ENCODE measurements around the gene TGFB3. TPM values are rescaled to one million over a fixed set of nuclear protein-coding genes. Genes with fewer than 3 reads are reported as not detected.
"Not testable (repeated sequence)": the region's sequence is repeated elsewhere in the genome, so short reads cannot be mapped to it uniquely, and the experiment has no call there.

Gene TGFB3
- total RNA-seq, 2 donors from 2014 or later, result 136 to 140 TPM

DNA sequence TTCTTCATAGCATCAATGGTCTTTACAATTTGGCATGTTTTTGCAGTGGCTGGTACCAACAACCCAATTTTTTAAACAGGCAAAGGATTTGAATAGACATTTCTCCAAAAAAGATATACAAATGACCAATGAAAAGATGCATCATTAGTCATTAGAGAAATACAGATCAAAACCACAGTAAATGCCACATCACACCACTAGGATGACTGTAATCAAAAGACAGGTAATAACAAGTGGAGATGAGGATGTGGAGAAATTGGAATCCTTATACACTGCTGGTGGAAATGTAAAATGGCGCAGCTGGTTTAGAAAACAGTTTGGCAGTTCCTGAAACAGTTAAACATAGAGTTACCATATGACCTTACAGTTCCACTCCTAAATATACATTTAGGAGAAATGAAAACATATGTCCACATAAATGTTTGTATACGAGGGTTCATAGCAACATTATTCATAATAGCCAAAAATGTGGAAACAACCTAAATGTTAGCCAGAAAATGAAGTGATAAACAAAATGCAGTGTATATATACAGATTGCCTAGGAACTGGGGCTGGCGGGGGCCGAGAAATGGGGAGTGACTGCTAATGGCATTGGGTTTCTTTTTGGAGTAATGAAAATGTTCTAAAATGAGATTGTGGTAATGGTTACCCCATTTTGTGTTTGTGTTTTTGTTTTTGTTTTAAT, 55.2 kb downstream of the TGFB3 start:
- intact Hi-C loops (cut with DNase I), result no loop called here
- H3K27ac ChIP-seq, result no peak overlapping the region
- 97% methylated on average over 4 of the region's 4 CpGs for WGBS
- DNase-seq (ENCODE audit: low spot score), result no peak
- no peaks in the 10 kb centered on the region for H3K27me3 ChIP-seq (replicated peaks; ENCODE audit: insufficient read depth)
- TF ChIP-seq POLR2A (IDR thresholded peaks at IDR 0.05) (no peak), POLR2AphosphoS5 (IDR thresholded peaks at IDR 0.05) (no peak)
- TF ChIP-seq, protein P1, sequence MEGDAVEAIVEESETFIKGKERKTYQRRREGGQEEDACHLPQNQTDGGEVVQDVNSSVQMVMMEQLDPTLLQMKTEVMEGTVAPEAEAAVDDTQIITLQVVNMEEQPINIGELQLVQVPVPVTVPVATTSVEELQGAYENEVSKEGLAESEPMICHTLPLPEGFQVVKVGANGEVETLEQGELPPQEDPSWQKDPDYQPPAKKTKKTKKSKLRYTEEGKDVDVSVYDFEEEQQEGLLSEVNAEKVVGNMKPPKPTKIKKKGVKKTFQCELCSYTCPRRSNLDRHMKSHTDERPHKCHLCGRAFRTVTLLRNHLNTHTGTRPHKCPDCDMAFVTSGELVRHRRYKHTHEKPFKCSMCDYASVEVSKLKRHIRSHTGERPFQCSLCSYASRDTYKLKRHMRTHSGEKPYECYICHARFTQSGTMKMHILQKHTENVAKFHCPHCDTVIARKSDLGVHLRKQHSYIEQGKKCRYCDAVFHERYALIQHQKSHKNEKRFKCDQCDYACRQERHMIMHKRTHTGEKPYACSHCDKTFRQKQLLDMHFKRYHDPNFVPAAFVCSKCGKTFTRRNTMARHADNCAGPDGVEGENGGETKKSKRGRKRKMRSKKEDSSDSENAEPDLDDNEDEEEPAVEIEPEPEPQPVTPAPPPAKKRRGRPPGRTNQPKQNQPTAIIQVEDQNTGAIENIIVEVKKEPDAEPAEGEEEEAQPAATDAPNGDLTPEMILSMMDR (IDR thresholded peaks at IDR 0.05), result no peak
- H3K9me3 ChIP-seq, result no peaks in the 10 kb centered on the region
- no peak overlapping the region for H3K4me3 ChIP-seq
- H3K4me1 ChIP-seq (replicated peaks), result no peaks in the 10 kb centered on the region
- no peaks in the 10 kb centered on the region for H3K36me3 ChIP-seq

DNA sequence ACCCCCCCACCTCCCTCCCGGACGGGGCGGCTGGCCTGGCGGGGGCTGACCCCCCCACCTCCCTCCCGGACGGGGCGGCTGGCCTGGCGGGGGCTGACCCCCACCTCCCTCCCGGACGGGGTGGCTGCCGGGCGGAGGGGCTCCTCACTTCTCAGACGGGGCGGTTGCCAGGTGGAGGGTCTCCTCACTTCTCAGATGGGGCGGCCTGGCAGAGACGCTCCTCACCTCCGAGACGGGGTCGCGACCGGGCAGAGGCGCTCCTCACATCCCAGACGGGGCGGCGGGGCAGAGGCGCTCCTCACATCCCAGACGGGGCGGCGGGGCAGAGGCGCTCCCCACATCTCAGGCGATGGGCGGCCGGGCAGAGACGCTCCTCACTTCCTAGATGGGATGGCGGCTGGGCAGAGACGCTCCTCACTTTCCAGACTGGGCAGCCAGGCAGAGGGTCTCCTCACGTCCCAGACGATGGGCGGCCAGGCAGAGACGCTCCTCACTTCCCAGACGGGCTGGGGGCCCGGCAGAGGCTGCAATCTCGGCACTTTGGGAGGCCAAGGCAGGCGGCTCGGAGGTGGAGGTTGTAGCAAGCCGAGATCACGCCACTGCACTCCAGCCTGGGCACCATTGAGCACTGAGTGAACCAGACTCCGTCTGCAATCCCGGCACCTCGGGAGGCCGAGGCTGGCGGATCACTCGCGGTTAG, 56.5 kb downstream of the TGFB3 start:
- 98% methylated on average over 11 of the region's 54 CpGs for WGBS
- DNase-seq (ENCODE audit: low spot score); H3K27me3 ChIP-seq (replicated peaks; ENCODE audit: insufficient read depth); H3K4me1 ChIP-seq (replicated peaks); intact Hi-C loops (cut with DNase I); H3K9me3 ChIP-seq; H3K27ac ChIP-seq; H3K36me3 ChIP-seq; H3K4me3 ChIP-seq: not testable (repeated sequence)

DNA sequence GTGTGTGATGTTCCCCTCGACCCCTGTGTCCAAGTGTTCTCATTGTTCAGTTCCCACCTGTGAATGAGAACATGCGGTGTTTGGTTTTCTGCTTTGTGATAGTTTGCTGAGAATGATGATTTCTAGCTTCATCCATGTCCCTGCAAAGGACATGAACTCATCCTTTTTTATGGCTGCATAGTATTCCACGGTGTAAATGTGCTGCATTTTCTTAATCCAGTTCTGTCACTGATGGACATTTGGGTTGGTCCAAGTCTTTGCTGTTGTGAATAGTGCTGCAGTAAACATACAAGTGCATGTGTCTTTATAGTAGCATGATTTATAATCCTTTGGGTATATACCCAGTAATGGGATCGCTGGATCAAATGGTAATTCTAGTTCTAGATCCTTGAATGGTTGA, 61.4 kb downstream of the TGFB3 start:
- H3K9me3 ChIP-seq; H3K4me3 ChIP-seq; H3K36me3 ChIP-seq; H3K27ac ChIP-seq; DNase-seq (ENCODE audit: low spot score); H3K4me1 ChIP-seq (replicated peaks); intact Hi-C loops (cut with DNase I); H3K27me3 ChIP-seq (replicated peaks; ENCODE audit: insufficient read depth): not testable (repeated sequence)
- 100% methylated on average over 4 of the region's 4 CpGs for WGBS

DNA sequence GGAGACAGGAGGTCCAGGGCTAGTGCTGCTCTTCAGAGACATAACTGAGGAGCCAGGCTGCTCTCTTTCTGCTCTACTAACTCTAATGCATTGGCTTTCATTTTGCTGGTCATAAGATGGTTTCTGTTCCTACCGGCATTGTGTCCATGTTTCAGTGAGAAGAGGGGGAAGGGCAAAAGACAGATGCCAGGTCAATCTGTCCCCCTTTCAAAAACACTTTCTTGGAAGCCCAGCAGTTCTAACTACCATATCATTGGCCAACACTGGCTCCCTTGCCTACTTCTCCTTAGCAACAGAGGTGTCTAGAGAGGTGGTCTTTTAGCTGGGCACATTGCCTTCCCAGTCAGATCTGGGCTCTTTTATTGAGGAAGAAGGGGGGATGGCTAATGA, 63.9 kb downstream of the TGFB3 start:
- WGBS, result 58% methylated on average over 1 of the region's 1 CpG
- H3K4me1 ChIP-seq (replicated peaks), result no peaks in the 10 kb centered on the region

DNA sequence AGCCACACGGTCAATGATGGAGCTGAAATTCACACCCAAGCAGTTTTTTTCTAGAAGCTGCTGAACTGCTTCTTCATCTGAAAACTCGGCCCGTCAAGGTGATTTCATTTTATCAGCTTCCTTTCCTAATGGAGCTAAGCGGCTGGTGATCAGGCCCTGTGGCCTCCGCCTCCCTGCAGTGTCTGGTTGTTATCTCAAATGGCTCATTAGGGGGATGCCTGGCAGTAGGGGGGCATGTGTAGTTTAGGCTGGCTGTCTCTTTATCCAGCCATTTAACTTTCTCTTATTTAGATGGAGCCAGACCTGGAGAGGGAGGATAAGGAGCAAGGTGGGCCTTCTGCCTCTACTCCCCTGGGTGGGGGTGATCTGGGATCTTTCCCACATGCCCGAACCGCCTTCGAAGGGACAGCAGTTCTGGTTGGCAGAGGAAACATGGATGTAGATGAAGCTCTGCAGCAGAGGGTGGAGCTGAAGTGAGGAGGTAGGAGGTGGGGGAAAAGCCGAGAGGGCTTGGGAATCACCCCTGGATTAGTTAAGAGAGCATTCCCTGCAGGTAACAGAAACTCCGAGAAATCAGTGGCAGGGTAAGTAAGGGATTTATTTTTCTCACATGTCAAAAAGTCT, 64.4 kb downstream of the TGFB3 start:
- peaks cover 0 to 2% of the 10 kb centered on the region in 2 donors for H3K36me3 ChIP-seq
- no peak overlapping the region for H3K27ac ChIP-seq
- 80% methylated on average over 10 of the region's 10 CpGs for WGBS
- H3K4me3 ChIP-seq, result no peak overlapping the region
- DNase-seq (ENCODE audit: low spot score), result no peak
- intact Hi-C loops (cut with DNase I), result no loop called here
- no peaks in the 10 kb centered on the region for H3K27me3 ChIP-seq (replicated peaks; ENCODE audit: insufficient read depth)
- no peaks in the 10 kb centered on the region for H3K4me1 ChIP-seq (replicated peaks)
- TF ChIP-seq POLR2AphosphoS5 (IDR thresholded peaks at IDR 0.05), result no peak
- TF ChIP-seq, protein P1 (IDR thresholded peaks at IDR 0.05), result no peak
- TF ChIP-seq POLR2A (IDR thresholded peaks at IDR 0.05), result no peak
- no peaks in the 10 kb centered on the region for H3K9me3 ChIP-seq

More for the DNA sequence above, 63.9 kb downstream of the TGFB3 start:
- no peak overlapping the region for H3K4me3 ChIP-seq
- no peak for DNase-seq (ENCODE audit: low spot score)
- H3K27ac ChIP-seq, result no peak overlapping the region
- intact Hi-C loops (cut with DNase I), result no loop called here
- no peaks in the 10 kb centered on the region for H3K27me3 ChIP-seq (replicated peaks; ENCODE audit: insufficient read depth)
- no peaks in the 10 kb centered on the region for H3K9me3 ChIP-seq
- TF ChIP-seq POLR2A (IDR thresholded peaks at IDR 0.05) (no peak), POLR2AphosphoS5 (IDR thresholded peaks at IDR 0.05) (no peak)
- TF ChIP-seq, protein P1 (IDR thresholded peaks at IDR 0.05), result no peak
- peaks cover 0 to 2% of the 10 kb centered on the region in 2 donors for H3K36me3 ChIP-seq
